GM19324 (cell line): ENCODE results near the gene IFIT1.
"Not testable (repeated sequence)": the region's sequence is repeated elsewhere in the genome, so short reads cannot be mapped to it uniquely, and the experiment has no call there.

Experiments
- ATAC-seq: cut with Tn5 transposase; IDR thresholded peaks from one replicate; pipeline ENCODE4 v1.9.1; 2021; ENCODE audit warnings: mild to moderate bottlenecking, moderate library complexity; ENCODE audit not compliant: unreplicated experiment, low FRiP score

The IFIT1 gene

DNA sequence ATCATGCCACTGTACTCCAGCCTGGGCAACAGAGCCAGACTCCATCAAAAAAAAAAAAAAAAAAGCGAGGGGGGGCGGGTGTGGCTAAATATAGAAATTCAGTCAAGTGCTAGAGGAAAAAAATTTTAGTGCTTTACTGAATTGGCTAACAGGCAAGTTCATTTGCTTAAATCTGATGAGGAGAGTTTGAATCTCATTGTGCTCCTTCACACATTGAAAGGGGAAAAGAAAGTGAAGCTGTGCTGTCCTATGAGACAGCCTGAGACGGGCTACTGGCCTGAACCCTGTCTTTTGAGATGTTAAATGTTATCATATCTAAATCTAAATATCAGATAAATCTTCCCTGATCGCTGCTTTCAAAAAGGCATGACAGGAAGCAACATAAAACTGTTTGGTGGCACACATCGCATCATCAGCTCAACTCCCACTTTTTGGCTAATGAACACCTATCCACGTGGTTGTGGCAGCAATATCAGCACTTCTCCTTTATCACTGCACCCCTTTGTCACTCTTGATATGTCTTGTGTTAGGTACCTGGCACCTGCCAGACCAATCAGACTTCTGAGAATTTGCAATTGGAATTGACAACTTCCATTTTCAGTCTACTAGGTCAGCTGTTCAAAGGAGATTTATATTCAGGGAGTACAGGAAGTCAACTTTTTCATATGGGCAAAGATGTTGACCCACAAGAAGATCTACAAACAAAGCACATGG lies 28.5 kb upstream of the IFIT1 start:
- peak; percentile 41 for ATAC-seq

DNA sequence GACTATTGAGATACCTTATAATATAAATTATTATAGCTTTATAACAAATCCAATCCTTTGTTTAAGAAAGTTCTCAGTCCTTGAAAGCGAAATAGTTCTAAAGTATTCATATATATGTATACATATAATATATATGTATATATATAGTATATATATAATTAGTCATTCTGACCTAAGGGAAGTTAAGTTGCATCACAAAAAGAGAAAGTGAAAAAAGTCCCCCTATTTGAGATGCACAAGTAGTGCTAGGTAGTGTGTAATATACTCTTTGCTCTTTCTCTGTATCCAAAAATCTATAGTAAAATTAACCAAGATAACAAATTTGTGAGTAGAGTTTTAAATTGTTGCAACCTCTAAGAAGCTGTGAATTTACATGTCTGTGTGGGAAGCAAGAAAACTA lies 27.9 kb upstream of the IFIT1 start:
- no peak for ATAC-seq

DNA sequence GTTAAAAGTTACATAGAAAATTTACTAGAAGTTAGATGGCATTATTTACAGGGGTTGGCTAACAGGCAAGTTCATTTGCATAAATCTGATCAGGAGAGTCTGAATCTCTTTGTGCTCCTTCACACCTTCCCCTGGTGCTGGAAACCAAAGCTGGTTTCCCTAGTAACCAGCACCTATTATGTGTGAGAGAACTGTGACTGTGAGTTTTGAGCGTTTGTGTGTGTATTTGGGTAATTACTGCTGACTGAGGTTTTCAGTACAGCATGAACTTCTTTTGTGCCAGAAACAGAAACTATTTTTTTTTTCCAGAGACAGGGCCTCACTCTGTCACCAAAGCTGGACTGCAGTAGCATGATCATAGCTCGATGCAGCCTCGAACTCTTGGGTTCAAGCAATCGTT lies 24.9 kb upstream of the IFIT1 start:
- ATAC-seq: peak; percentile 67

DNA sequence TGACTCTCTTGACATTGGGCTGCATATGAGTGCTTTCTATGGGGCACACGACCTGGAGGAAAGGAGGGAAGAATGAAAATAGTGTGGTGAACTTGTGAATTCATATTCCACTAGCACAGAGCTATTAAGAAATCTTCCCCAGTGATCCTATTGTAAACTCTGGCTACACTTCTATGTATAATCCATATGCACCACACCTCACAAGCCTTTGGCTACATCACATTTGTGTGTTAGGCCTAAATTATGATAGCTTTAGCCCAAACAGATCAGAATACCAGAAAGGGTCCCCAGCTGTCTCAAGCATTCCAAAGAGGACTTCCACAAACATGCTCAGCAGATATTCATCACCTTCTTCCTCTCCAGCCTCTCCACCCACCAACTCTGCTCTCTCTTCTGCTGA lies 24.3 kb upstream of the IFIT1 start:
- no peak for ATAC-seq

DNA sequence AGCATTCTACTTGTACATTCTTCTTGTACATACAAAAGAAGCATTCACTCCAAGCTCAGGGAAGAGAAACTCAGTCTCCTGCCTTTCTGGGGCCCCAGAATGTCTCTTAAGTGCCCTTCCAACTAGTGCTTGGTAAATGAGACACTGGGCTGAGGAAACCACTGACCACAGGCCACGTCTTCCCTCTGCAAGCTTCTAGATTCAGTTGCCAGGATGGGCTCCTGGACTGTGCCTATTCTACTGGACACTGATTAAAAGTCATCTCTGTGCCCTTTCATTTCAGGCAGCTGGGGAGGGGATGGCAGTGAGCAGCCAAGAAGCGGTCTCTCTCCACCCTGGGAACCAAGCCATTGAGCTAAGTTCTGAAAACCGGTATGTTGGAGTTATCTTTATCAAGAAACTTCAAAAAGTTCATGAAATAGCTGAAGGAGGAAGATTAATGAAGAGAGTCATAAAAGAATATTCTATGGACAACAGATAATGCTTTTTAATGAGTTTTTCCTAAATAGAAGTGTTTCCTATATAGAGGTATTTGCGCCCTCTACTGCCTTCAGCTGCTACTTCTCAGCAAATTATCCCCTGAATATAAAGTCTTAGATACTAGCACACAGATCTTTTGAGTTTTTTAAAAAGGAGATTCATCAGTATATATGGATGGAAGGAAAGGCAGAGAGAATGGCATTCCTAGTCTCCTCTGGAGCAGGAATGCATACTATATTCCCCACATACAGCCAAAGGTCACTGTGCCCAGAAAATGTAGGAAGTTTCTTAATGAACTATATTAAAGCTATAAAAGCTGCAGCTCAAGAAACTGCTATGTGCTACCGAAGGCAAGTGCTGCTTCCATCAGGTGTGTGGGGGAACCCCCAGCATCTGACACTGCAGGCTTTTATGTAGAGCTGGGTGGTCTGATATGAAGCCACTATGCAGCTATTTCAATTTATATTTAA lies 23.0 kb upstream of the IFIT1 start:
- no peak for ATAC-seq

DNA sequence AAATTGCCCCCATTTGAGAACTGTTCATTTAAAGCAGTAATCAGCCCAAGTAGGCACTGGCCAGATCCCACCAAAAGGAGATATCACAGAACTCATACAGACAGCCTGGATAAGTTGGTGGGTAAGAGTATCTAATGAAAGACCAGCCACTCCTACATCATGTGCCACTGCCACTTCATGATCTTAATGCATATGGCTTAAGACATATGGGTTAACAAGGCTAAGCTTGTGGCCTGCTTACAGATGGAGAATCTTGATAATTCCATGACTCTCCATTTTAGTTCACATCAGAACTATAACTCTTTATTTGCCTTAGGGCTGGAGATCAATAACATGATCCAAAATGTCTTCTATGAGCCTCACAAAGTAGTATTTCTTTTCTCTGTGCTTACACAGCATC lies 21.3 kb upstream of the IFIT1 start:
- no peak for ATAC-seq

DNA sequence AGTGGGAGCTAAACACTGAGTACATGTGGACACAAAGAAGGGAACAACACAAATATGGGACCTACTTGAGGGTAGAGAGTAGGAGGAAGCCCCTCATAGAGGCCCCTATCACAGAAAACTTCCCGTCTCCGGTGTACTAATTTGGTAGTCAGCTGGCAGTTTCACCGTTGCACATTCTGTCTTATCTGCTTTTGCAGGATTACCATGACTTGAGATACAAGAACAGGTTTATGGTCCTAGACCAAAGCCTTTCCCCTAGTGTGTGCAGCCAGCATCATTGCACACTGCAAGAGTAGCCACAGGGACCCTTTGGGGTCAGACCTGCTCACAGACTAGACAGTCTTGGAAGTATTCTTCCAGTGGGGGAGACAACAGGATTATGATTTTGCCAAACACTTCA lies 20.4 kb upstream of the IFIT1 start:
- no peak for ATAC-seq

DNA sequence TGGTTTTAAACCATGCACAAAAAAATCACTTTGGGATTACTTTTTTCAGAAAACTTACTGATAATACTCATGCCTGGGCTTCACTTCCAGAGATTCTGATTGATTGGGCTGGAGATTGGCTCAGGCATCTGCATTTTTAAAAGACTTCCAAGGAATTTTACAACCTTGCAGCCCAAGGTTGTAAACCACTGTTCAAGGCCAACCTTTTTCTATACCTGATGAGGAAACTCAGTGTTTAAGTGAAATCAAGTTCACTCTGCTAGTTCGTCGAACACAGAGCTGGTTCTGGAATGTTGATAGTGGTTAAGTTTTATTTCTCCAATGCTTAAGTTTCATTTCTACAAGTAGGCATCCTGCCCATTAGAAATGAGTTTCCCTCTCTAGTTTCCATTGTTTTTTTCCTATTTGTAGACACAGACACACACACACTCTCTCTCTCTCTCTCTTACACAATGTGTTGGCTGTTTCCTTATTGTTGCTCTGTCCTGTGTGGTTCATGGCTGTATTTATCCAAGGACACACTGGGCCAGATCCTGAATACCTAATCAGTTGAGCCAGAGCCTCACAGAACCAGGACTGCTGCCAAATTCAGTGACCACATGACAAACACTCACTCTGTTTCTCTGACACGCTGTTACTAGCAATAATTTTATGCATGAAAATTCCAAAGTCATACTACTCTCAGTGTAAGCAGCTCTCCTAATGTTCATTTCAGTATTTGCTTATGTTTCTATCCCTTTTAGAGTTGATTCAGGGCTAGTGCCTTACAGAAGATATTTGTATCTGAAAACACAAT lies 18.3 kb upstream of the IFIT1 start:
- ATAC-seq: no peak

DNA sequence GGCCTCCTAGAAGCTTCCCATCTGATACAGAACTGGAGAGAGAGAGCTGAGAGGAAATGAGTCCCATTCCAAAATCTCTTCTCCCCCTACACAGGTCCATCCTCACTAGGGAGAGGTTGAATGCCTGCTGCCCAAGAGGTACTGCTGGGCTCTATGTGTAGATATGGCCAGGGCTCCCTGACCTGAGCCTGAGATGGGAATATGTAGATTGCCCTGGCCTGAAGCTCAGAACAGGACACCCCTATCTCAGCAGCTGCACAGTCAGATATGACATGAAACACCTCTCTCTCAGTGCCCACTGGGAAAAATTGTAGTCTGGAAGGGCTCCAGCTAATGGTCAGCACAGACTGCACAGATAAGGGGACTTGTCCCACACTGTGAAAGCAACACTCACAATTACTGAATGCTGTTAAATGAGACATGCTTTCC lies 17.7 kb upstream of the IFIT1 start:
- ATAC-seq: no peak

DNA sequence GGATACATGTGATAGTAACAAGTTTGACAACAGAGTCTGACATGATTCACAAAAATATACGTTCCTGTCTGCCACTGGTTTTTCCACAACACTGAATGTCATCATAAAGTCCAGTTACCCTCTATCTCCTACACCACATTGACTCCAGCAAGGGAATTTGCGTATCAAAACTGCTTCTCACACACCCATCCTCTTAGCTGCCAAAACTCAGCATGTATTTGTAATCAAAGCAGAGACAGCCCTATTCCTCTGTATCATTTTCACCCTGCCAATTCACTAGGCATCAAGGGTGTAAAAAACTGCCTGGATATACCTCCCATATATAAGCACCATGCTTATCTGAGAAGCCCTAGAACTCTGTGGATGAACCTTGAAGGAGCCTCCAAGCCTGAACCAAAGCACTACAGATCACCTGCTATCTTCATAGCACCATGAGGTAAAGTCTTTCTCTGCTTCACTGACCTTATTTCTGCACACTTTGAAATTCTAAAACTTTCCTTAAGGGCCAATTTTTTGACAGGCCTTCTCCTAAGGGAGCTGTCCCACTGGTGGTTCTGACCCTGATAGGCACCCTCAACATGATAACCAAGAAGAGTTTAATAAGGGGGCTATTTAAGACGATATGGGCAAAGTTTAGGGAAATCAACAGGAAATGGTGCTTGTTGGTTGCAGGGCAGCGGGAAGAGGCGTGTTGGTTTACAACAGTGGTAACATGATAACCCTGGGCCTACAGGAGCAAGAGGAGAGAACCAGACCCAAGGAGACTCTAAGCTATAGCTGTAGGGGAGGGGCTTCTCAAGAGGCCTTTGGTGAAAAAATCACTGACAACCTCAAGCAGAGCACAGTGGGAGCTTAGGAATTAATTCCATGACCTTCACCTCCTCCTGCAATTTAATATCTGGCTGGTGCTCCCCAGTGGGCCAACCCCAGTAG lies 14.5 kb upstream of the IFIT1 start, which contains the start of gene IFIT1B:
Gene IFIT1B, plus strand, starts transcription at position 352 of the 933 bp plus-strand sequence. Its CDS starts 80 bp downstream, at position 432.
- ATAC-seq: no peak

DNA sequence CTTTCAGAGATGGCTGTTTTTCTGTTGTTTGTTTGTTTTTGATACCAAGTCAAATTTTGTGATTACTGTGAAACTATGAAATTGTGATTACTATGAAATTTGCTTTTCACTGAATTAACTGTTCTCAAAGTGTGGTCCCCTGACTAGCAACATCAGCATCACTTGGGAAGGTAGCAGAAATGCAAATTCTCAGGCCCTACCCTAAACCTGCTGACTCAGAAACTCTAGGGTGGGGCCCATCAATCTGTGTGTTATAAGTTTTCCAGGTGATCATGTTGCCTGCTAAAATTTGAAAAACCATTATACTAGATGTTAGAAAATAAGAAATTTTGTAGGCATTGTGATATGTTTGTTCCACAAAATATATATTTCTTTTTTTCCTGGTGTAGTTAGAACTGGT lies 13.3 kb upstream of the IFIT1 start:
- ATAC-seq: no peak

DNA sequence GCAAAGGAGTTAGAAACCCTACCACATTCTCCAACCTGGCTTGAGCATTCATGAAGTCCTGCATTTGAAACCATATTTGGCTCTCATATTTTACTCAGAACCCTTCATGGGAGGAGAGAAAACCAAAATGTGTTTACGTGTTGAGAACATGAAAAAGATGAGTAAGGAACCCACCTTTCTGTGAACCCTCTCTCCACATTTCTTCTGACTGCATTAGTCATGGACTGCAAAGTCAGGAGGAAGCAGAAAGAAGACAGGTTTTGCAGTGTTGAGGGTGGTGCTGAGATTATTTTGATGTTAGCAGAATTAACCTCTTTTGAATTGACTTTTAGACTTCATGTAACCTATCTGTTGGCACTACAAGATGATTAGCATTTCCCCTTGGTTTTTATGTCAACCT lies 9.7 kb upstream of the IFIT1 start:
- no peak for ATAC-seq

DNA sequence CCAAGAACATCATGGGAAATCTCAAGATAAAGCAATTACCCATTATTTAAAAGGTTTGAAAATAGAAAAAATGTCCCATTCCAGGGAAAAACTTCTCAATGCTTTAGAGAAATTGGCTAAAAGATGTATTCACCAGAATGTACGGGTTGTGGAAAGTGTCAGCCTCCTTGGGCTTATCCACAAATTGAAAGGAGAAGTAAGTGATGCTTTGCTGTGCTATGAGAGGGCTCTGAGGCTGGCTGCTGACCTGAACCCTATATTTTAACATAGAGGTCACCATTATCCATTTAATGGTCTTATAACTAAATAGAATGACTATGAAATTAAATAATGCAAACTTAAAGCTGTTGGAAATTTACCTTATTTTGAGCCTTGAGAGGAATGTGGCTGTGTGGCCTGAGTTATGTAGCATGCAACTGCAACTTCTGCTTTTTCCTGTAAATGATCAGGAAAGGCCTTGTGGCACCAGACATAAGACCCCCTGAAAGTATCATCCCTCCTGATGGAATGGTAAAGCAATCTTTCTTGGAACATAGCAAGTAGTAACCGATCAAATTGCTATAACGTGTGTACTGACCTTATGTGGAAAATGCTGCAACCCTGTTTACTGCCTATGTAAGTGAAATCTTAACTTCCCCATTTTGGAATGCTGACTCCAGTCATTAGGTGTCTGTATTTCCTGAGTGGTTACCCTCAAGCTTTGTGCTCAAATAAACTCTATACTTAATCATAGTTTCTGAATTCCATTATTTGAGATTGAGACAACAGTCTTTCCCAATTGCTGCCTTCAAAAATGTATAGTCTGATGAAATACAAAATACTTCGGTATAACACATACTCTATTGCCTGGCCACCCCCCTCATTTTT lies 7.7 kb upstream of the IFIT1 start:
- ATAC-seq: no peak

DNA sequence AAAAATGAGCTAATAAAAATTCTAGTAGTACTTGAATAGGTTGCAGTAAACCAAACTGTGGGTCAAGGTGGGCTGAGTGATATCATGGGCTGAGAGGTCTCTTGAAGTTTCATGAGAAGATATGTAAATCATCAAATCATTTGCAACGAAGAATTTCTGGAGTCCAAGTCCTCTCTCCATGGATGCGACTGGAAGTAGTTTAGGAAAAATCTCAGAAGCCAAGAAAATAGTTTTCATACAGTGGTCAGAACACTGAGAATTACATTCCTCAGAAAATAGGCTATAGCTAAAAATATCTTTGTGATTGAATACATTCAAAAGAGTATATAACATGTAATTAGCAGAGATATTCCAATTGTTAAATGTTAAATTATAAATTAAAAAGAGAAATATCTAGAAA lies 3.6 kb upstream of the IFIT1 start:
- ATAC-seq: no peak

DNA sequence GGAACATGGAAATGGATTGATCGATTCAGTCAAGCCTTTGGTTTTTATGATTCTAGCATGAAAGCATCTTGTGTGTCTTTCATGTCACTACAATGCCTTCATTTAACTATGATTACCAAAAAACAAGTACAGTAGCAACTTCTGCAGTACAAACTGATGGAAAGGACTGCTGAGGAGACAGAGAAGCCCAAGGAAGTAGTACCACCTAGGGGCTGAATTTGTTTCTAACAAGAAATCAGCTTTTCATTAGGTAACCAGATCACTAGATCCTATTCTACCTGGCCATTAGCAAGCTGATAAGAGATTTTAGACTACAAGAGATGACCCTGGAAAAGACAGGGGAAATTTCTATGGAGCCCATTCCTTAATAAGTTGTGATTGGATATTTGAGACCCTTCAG lies 3.2 kb upstream of the IFIT1 start:
- no peak for ATAC-seq

DNA sequence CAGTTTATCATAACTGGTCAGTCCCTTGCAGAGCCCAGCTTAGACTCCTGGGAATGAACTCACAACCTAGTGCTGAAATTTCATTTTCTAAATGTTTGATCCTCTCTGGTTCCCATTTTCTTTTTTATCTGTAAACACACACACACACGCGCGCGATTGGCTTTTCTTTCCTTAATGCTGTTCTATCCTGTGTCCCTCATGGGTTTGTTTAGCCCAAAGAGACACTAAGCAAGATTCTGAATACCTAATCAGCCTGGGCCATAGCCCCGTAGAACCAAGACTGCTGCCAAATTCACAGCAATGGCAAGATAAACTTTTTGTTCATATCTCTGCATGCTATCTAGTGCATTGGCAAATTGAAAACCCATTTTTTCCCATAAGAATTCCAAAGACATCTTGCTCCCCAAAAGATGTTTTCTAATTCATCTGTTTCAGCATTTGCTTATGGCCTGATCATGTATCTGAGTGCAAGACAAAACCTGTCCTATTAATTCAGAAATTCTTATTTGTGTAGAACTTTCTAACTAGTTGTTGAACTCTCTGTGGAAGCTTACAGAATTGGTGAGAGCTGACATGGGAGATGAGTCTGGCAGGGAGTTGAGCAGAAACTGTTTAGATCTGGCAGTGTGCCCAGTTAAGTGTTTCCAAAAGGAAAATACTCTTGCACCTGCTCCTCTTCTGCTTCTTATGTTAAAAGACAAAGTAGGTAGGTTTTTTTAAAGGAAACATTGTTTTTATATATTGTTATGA lies 1.8 kb upstream of the IFIT1 start:
- ATAC-seq: no peak

DNA sequence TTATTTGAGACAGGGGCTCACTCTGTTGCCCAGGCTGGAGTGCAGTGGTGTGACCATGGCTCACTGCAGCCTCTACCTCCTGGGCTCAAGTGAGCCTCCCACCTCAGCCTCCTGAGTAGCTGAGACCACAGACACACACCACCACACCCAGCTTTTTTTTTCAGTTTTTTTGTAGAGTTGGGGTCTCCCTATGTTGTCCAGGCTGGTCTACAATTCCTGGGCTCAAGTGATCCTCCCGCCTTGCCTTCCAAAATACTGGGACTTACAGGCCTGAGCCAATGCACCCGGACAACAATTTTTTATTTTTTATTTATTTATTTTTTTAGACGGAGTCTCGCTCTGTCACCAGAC lies 1.2 kb upstream of the IFIT1 start:
- ATAC-seq: not testable (repeated sequence)

DNA sequence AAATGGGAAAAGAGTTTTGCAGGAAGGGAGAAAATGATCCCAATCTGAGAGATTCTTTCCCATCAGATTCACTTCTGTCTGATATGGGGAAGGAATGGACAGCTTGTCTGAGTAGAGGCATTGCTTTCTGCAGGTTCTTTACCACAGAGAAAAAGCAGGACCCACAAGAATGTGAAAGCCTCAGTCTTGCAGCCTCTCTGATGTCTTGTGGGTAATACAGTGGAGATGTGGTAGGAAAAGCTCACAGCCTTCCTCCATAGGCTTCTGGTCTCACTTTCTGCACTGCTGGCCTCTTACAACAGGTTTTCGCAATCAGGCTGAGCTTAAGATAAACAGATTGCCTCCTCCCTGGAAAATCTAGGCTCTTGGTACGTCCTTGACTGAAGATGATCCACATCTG lies 551 bp downstream of the IFIT1 start:
- ATAC-seq: peak; percentile 21
